SK-N-SH treated with all-trans-retinoic acid at 6 μM for 48 hours (cell line): ENCODE results near the gene COPE.

ENCODE experiments used
- ATAC-seq: fragments of 200-7000 bp; cut with Tn5 transposase; 3 replicates; pipeline ENCODE4 v1.9.1; 2020; ENCODE audit warnings: mild to moderate bottlenecking, moderate library complexity
- BACH2 ChIP-seq: fragments of 250-450 bp; sonication (Bioruptor Pico); IDR thresholded peaks from 2 replicates; pipeline ENCODE4 v1.9.0; 2021; ENCODE audit warnings: mild to moderate bottlenecking, borderline replicate concordance
- CREB5 ChIP-seq: fragments of 250-450 bp; sonication (Bioruptor Pico); IDR thresholded peaks from 2 replicates; pipeline ENCODE4 v1.5.1; 2020; ENCODE audit warnings: low read depth, mild to moderate bottlenecking, moderate library complexity
- ESRRG ChIP-seq: fragments of 250-450 bp; sonication (Bioruptor Pico); IDR thresholded peaks from 2 replicates; pipeline ENCODE4 v1.6.1; 2021; ENCODE audit warnings: mild to moderate bottlenecking
- GLIS3 ChIP-seq: fragments of 250-450 bp; sonication (Bioruptor Pico); IDR thresholded peaks from 2 replicates; pipeline ENCODE4 v1.5.0; 2020; ENCODE audit warnings: mild to moderate bottlenecking, moderate library complexity
- PATZ1 ChIP-seq: fragments of 250-450 bp; sonication (Bioruptor Pico); IDR thresholded peaks from 2 replicates; pipeline ENCODE4 v1.8.0; 2020; ENCODE audit warnings: mild to moderate bottlenecking, moderate library complexity, borderline replicate concordance
- POU6F1 ChIP-seq: fragments of 250-450 bp; sonication (Bioruptor Pico); IDR thresholded peaks from 2 replicates; pipeline ENCODE4 v1.8.0; 2021; ENCODE audit warnings: low read depth, mild to moderate bottlenecking, moderate library complexity, borderline replicate concordance
- RARB ChIP-seq: fragments of 250-450 bp; sonication (Bioruptor Pico); IDR thresholded peaks from 2 replicates; pipeline ENCODE4 v1.8.0; 2021; ENCODE audit warnings: mild to moderate bottlenecking, moderate library complexity
- TCF4 ChIP-seq: fragments of 250-450 bp; sonication (Bioruptor Pico); IDR thresholded peaks from 2 replicates; pipeline ENCODE4 v1.8.0; 2021; ENCODE audit warnings: mild to moderate bottlenecking, moderate library complexity, borderline replicate concordance
- TSHZ2 ChIP-seq: fragments of 250-450 bp; sonication (Bioruptor Pico); IDR thresholded peaks from 2 replicates; pipeline ENCODE4 v1.5.0; 2020; ENCODE audit warnings: mild to moderate bottlenecking, moderate library complexity
- ZC3H10 ChIP-seq: fragments of 250-450 bp; sonication (Bioruptor Pico); IDR thresholded peaks from 2 replicates; pipeline ENCODE4 v1.5.1; 2021; ENCODE audit warnings: mild to moderate bottlenecking, moderate library complexity
- ZFP3 ChIP-seq: fragments of 250-450 bp; sonication (Bioruptor Pico); IDR thresholded peaks from 2 replicates; pipeline ENCODE4 v1.5.0; 2020; ENCODE audit warnings: mild to moderate bottlenecking, moderate library complexity
- ZFP30 ChIP-seq: fragments of 450-650 bp; formaldehyde crosslinking; IDR thresholded peaks from 2 replicates; pipeline ENCODE4 v1.5.0; 2022; ENCODE audit warnings: mild to moderate bottlenecking, moderate library complexity
- ZNF565 ChIP-seq: fragments of 450-650 bp; formaldehyde crosslinking; conservative IDR thresholded peaks from 2 replicates; pipeline ENCODE4 v1.5.0; 2020; ENCODE audit warnings: low read depth, mild to moderate bottlenecking, moderate library complexity
- ZNF70 ChIP-seq: fragments of 450-650 bp; formaldehyde crosslinking; IDR thresholded peaks from 2 replicates; pipeline ENCODE4 v1.5.0; 2020; ENCODE audit warnings: mild to moderate bottlenecking, moderate library complexity
- ZNF8 ChIP-seq: fragments of 450-650 bp; formaldehyde crosslinking; IDR thresholded peaks from 2 replicates; pipeline ENCODE4 v1.5.0; 2020; ENCODE audit warnings: mild to moderate bottlenecking, moderate library complexity

The COPE gene

GRCh38 chr19:18878858-18879578 is 40.2 kb downstream of the COPE start:
- no peak for TF ChIP-seq TSHZ2 (CRISPR knock-in tag)
- no peak for TF ChIP-seq ZNF565 (CRISPR knock-in tag)
- TF ChIP-seq POU6F1 = no peak
- TF ChIP-seq BACH2 (CRISPR knock-in tag) = no peak
- TF ChIP-seq TCF4 (CRISPR knock-in tag) = no peak
- TF ChIP-seq, all 23 proteins: peak for 0
- peak; percentile 14 for ATAC-seq

- peak; percentile 7; the same call in 1 of the 3 replicates for ATAC-seq
Observed at GRCh38 chr19:18878058-18878797, 41.0 kb downstream of the COPE start.

GRCh38 chr19:18876865-18877264 is 42.3 kb downstream of the COPE start:
- TF ChIP-seq ZFP30 (CRISPR knock-in tag) = no peak
- no peak for TF ChIP-seq RARB
- TF ChIP-seq CREB5 (CRISPR knock-in tag) = no peak
- no peak for TF ChIP-seq ZNF70
- no peak for TF ChIP-seq GLIS3 (CRISPR knock-in tag)
- no peak for TF ChIP-seq POU6F1
- no peak for TF ChIP-seq PATZ1 (CRISPR knock-in tag)
- no peak for ATAC-seq

More at GRCh38 chr19:18878058-18878797, 41.0 kb downstream of the COPE start:
- TF ChIP-seq ZFP3 (CRISPR knock-in tag) (no peak), CREB5 (CRISPR knock-in tag) (no peak), RARB (no peak), ESRRG (no peak), ZC3H10 (CRISPR knock-in tag) (no peak), ZNF8 (CRISPR knock-in tag) (no peak), ZNF565 (CRISPR knock-in tag) (no peak), TSHZ2 (CRISPR knock-in tag) (no peak)
